Nephron (organoid): ENCODE data around the gene PRDM7.

ENCODE experiments used
- H3K27ac Mint-ChIP-seq, 3 experiments: 2 replicates each; pipeline ENCODE4 v1.8.0; 2020; ENCODE audit warnings: mixed read lengths in 3 of 3, mild to moderate bottlenecking in 2 of 3, moderate library complexity in 1 of 3
- H3K27me3 Mint-ChIP-seq: 2 replicates; pipeline ENCODE4 v1.8.0; 2021; ENCODE audit warnings: low read depth, mild to moderate bottlenecking, moderate library complexity, mixed read lengths
- H3K36me3 Mint-ChIP-seq: 2 replicates; pipeline ENCODE4 v1.8.0; 2020; ENCODE audit warnings: low read depth, mixed read lengths
- H3K4me1 Mint-ChIP-seq: 2 replicates; pipeline ENCODE4 v1.8.0; 2020; ENCODE audit warnings: mixed read lengths
- H3K4me3 Mint-ChIP-seq, 3 experiments: 2 replicates each; pipeline ENCODE4 v1.8.0; 2020; ENCODE audit warnings: mild to moderate bottlenecking in 3 of 3, mixed read lengths in 3 of 3, moderate library complexity in 2 of 3
- H3K9me3 Mint-ChIP-seq: 2 replicates; pipeline ENCODE4 v1.8.0; 2020; ENCODE audit warnings: mixed read lengths
- CTCF ChIP-seq, 3 experiments: fragments of 200-600 bp; sonication (generic); IDR thresholded peaks; one replicate each; pipeline ENCODE4 v1.5.0; 2021; ENCODE audit warnings: antibody characterized with exemption in 3 of 3; ENCODE audit not compliant: unreplicated experiment in 3 of 3

The PRDM7 gene

GRCh38 chr16:90016339-90016950 is 60.7 kb downstream of the PRDM7 start:
- peaks cover 44% of the 10 kb centered on the region for H3K27me3 Mint-ChIP-seq
- H3K4me1 Mint-ChIP-seq, result peaks cover 24% of the 10 kb centered on the region
- H3K4me3 Mint-ChIP-seq, result no peak overlapping the region
- H3K27ac Mint-ChIP-seq, result no peak overlapping the region
- no peaks in the 10 kb centered on the region for H3K36me3 Mint-ChIP-seq
- no peak for TF ChIP-seq CTCF (IDR thresholded peaks at IDR 0.05; ENCODE audit: unreplicated experiment in 3 of 3)
- no peaks in the 10 kb centered on the region for H3K9me3 Mint-ChIP-seq

GRCh38 chr16:90015586-90016338 is 61.4 kb downstream of the PRDM7 start:
- peak overlapping the region in 2 of 3 experiments; percentile 31 to 50 for H3K4me3 Mint-ChIP-seq
- TF ChIP-seq CTCF (IDR thresholded peaks at IDR 0.05; ENCODE audit: unreplicated experiment in 3 of 3), result no peak
- no peaks in the 10 kb centered on the region for H3K36me3 Mint-ChIP-seq
- no peak overlapping the region for H3K27ac Mint-ChIP-seq
- H3K27me3 Mint-ChIP-seq, result peaks cover 38% of the 10 kb centered on the region
- peaks cover 18% of the 10 kb centered on the region for H3K4me1 Mint-ChIP-seq
- H3K9me3 Mint-ChIP-seq, result no peaks in the 10 kb centered on the region

DNA sequence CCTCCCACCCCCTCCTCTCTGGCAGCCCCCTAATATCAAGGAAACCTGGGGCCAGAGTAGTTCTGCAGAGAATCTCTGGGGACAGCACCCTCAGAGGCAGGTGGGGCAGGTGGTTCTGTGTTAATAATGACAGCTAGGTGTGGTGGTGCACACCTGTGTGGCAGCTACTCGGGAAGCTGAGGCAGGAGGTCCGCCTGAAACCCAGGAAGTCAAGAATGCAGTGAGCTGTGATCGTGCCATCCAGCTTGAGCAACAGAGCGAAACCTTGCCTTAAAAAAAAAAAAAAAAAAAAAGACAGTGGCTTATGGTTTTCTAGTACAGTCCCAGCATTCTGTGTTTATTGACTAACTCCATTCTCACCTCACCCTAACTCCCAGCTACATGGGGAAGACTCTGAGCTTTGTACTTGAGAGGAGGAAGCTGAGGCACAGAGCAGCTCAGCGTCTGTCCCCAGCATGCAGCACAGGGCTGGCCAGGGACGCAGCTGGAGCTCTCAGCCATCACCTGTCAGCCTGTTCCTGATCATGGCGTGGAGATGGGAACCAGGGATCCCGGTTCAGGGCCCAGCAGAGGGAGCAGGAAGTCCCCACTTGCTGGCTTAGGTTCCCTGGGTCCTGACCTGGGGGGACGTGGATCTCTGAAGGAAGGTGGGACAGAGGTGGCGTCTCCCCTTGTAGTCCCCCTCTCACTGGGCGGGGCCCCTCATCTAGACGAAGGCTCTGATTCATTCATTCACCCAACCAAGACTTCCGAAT is 64.0 kb downstream of the PRDM7 start:
- no peaks in the 10 kb centered on the region for H3K9me3 Mint-ChIP-seq
- no peaks in the 10 kb centered on the region for H3K36me3 Mint-ChIP-seq
- no peak overlapping the region for H3K4me3 Mint-ChIP-seq
- TF ChIP-seq CTCF (IDR thresholded peaks at IDR 0.05; ENCODE audit: unreplicated experiment in 3 of 3), result no peak
- peaks cover 21% of the 10 kb centered on the region for H3K27me3 Mint-ChIP-seq
- H3K4me1 Mint-ChIP-seq, result peaks cover 7% of the 10 kb centered on the region
- H3K27ac Mint-ChIP-seq, result no peak overlapping the region

DNA sequence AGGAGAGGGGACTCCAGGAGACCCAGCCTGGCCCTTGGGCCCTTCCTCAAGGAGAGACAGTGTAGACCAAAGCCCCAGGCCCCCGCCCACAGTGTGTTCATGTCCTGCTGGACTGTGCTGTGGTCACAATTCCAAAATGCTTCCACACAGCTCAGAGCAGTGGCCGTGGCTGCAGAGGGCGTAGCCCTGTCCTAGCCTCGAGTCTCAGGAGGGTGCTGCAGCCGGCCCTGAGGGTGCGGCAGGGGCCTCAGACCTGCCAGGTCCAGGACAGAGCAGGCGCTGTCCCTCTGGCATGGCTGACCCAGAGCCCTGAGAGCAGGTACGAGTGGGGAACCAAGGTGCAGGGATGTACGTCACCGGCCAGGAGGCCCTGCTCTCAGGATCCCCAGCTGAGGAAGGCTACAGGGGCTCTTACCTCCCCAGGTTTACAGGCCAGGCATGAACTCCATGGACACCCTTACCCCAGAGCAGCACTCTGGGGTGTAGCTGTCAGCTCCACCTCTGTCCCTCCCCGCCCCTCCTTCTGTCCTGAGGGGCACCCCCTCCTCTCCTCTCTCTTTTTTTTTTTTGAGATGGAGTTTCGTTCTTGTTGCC is 65.1 kb downstream of the PRDM7 start:
- TF ChIP-seq CTCF (IDR thresholded peaks at IDR 0.05; ENCODE audit: unreplicated experiment in 3 of 3), result no peak
- no peaks in the 10 kb centered on the region for H3K9me3 Mint-ChIP-seq
- peaks cover 7% of the 10 kb centered on the region for H3K4me1 Mint-ChIP-seq
- H3K4me3 Mint-ChIP-seq, result no peak overlapping the region
- H3K27me3 Mint-ChIP-seq, result peaks cover 12% of the 10 kb centered on the region
- H3K27ac Mint-ChIP-seq, result no peak overlapping the region
- no peaks in the 10 kb centered on the region for H3K36me3 Mint-ChIP-seq

DNA sequence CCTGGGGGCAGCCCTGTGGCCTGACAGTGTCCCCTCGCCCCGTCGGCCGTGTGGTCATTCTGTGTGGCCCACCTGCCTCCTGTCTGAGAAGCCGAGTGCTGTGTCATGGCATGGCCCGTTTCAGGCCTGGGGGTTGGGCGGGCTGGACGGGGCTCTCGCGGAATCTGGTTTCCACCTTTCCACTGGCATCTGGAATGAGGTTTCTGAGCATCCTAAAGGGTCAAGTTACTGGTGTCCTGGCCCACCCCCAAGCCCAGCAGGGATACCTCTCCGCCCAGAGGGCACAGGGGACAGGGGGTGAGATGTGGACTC is 65.7 kb downstream of the PRDM7 start:
- Mint-ChIP-seq H3K4me3 (no peak overlapping the region), H3K36me3 (no peaks in the 10 kb centered on the region), H3K27me3 (peaks cover 8% of the 10 kb centered on the region), H3K4me1 (peaks cover 7% of the 10 kb centered on the region), H3K9me3 (no peaks in the 10 kb centered on the region), H3K27ac (no peak overlapping the region)
- TF ChIP-seq CTCF (IDR thresholded peaks at IDR 0.05; ENCODE audit: unreplicated experiment in 3 of 3), result no peak
